Cardiac fibroblast (primary cell): Measurements from ENCODE around the gene IREB2.

Source experiments
- DNase-seq, 2 donors: peaks; one replicate each; pipeline versions ENCODE4 v3.0.0 to v3.0.0-alpha.2; 2010; ENCODE audit warnings: low read depth in 2 of 2
- H3K4me3 ChIP-seq, 2 donors: replicated peaks in 1 of 2; 1 replicate in 1 of 2; 2 replicates in 1 of 2; pipeline ENCODE4 v1.5.1; 2011; ENCODE audit warnings: low read depth in 2 of 2, low read length in 2 of 2, mild to moderate bottlenecking in 2 of 2, moderate library complexity in 1 of 2
- TF ChIP-seq, protein P1 (sequence below): IDR thresholded peaks from one replicate; pipeline ENCODE4 v1.5.1; 2011; ENCODE audit warnings: low read depth, mild to moderate bottlenecking, low read length, inconsistent platforms

The IREB2 gene

DNA sequence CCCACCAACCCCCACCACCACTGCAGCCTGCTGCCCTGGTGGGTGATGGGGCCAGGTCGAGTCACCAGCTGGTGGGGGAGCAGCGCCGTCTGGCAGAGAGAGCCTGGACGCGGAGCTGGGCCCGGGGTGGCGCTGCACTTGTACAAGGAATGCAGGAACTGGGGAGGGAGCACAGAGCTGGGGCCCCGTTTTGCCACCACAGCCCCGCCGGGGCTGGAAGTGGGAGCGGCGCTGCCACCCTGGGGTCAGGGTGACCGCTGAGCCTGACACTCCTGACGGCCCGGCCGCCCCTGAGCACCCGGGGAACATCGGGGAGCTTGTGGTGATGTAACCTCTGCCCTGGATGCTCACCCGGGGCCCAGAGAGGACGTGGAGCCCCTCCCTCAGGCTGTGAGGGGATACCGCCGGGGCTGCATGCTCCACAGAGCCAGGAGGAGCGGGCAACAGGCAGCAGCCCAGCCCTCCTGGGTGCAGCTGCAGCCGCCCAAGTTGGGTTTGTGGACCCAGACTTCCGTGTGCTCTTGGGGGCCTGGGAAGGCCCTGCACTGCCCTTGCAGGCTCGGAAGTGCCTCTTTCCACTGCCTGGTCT is 32.6 kb upstream of the IREB2 start:
- no peak overlapping the region for H3K4me3 ChIP-seq
- TF ChIP-seq, protein P1, sequence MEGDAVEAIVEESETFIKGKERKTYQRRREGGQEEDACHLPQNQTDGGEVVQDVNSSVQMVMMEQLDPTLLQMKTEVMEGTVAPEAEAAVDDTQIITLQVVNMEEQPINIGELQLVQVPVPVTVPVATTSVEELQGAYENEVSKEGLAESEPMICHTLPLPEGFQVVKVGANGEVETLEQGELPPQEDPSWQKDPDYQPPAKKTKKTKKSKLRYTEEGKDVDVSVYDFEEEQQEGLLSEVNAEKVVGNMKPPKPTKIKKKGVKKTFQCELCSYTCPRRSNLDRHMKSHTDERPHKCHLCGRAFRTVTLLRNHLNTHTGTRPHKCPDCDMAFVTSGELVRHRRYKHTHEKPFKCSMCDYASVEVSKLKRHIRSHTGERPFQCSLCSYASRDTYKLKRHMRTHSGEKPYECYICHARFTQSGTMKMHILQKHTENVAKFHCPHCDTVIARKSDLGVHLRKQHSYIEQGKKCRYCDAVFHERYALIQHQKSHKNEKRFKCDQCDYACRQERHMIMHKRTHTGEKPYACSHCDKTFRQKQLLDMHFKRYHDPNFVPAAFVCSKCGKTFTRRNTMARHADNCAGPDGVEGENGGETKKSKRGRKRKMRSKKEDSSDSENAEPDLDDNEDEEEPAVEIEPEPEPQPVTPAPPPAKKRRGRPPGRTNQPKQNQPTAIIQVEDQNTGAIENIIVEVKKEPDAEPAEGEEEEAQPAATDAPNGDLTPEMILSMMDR = no peak
- no peak for DNase-seq

DNA sequence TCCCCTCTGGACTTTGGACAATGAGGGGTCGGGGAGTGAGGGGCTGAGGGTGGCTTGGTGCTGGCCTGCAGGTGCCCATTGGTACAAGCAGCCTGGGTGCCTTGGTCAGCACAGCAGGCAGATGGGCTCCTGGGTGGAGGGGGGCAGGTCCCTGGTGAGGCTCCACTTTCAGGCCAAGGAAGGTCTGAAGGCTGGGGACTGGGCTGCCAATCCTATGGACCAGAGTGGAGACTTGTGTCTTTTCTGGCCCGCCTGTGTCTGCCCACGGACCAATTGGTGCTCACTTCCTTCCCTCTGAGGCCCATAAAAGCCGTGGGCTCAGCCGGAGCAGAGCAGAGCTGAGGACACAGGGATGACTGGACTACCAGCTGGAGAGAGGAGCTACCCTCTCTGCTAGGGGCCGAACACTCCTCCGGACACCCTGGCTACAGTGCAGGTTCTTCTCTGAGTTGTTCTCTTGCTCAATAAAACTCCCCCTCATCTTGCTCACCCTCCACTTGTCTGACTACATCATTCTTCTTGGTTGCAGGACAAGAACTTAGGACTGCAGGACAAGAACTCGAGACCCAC is 31.9 kb upstream of the IREB2 start:
- DNase-seq = peak in 1 of 2 donors; percentile 10
- H3K4me3 ChIP-seq = no peak overlapping the region
- TF ChIP-seq, protein P1 = no peak

DNA sequence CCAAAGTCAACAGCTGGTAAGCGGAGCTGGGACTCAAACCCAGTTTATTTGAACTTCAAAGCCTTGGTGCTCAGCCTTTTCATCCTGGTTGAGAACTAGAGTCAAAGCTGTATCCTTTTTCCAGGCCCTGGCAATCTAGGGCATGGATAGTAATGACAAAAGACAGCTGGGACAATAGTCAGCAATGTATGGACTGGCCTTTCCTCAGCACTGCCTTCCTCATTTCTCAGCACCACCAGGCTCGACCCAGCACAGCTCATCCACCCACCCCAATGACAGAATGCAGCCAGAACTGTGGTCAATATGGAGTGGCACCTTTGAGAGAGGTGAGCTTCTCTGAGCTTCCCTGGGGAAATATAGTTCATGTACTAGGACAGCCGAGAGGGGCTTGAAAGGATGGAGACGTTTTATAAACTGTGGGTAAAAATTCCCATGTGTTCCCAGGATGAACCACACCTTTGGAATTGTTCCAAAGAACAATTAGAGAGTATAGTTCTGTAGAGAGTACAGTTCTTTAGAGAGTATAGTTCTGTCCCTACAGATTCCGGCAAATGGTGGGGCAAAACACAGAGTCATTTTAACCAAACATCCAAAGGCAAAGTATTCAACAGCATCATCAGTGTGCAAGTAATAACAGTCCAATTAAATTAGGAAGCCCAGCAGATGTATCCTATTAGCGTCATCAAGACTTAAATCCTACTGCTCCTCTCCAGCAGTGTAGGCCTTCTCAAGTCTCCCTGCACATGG is 30.2 kb upstream of the IREB2 start:
- no peak overlapping the region for H3K4me3 ChIP-seq
- no peak for DNase-seq
- TF ChIP-seq, protein P1 = no peak

DNA sequence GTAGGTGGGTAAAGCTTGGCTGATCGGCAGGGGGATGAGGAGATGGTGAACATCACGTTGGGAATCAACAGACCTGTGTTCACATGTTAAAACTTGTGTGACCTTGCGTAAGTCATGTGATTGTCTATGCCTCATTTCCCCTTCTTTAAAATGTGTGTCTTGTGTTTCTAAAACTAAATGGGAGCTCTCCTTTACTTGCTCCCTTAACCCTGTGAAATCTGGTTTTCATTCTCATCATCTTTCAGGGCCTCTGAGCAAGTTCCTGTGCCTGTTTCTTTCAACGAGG is 29.7 kb upstream of the IREB2 start:
- TF ChIP-seq, protein P1 = no peak
- H3K4me3 ChIP-seq = no peak overlapping the region
- DNase-seq = no peak

DNA sequence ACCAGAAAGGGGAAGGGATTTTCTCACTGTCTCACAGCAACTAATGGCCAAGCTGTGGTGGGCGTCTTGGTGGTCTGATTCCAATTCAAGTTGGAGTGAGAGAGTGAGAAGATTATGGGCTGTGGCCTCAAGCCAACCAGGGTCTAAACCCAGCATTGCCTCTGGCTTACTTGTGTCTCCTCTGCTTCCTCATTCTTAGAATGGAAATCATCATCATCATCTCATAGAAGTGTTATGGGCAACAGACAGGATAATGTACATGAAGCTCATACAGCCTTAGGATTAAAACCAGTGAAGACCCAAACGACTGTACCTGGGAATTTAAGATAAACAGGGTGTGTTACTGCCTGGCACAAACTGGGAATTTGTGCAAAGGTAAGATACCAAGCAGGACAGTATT is 29.1 kb upstream of the IREB2 start:
- H3K4me3 ChIP-seq = no peak overlapping the region
- TF ChIP-seq, protein P1 = no peak
- no peak for DNase-seq

DNA sequence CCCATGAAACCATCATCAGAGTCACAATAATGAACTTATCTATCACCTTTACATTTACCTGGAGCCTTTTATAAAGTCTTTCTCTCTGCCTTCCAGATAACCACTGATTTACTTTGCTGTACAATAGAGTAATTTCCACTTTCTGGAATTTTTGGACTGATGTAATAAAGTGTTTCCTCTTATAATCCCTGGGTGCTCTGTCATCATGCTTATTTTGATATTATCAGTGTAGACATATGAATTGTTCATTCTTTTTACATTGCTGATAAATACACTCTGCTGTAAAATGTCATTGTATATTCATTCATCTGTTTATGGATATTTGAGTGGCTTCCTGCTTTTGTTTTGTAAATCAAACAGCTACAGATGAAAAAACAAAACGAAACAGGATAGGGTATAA is 27.0 kb upstream of the IREB2 start:
- TF ChIP-seq, protein P1 = no peak

More for the DNA sequence above, 27.0 kb upstream of the IREB2 start:
- DNase-seq = no peak
- no peak overlapping the region for H3K4me3 ChIP-seq
